HEK293 (cell line): ENCODE results near the gene NUP88.

Experiments used
- AEBP2 ChIP-seq: fragments of 450-650 bp; formaldehyde crosslinking; IDR thresholded peaks from 2 replicates; pipeline ENCODE4 v1.5.1; 2016; ENCODE audit warnings: missing biosample characterization, missing genetic modification characterization, borderline replicate concordance
- BCL6B ChIP-seq: fragments of 450-650 bp; formaldehyde crosslinking; IDR thresholded peaks from 2 replicates; pipeline ENCODE4 v1.5.1; 2017; ENCODE audit warnings: missing biosample characterization, missing genetic modification characterization
- EGR2 ChIP-seq: fragments of 450-650 bp; formaldehyde crosslinking; IDR thresholded peaks from 2 replicates; pipeline ENCODE4 v1.5.1; 2016; ENCODE audit warnings: low read depth, missing biosample characterization, missing genetic modification characterization
- FEZF1 ChIP-seq: fragments of 450-650 bp; formaldehyde crosslinking; IDR thresholded peaks from 2 replicates; pipeline ENCODE4 v1.5.1; 2016; ENCODE audit warnings: missing biosample characterization, missing genetic modification characterization
- GFI1B ChIP-seq: fragments of 450-650 bp; formaldehyde crosslinking; IDR thresholded peaks from 2 replicates; pipeline ENCODE4 v1.5.1; 2016; ENCODE audit warnings: missing biosample characterization, missing genetic modification characterization
- KLF17 ChIP-seq: fragments of 450-650 bp; formaldehyde crosslinking; IDR thresholded peaks from 2 replicates; pipeline ENCODE4 v1.5.1; 2016; ENCODE audit warnings: missing biosample characterization, missing genetic modification characterization
- MZF1 ChIP-seq: fragments of 450-650 bp; formaldehyde crosslinking; IDR thresholded peaks from 2 replicates; pipeline ENCODE4 v1.5.1; 2017; ENCODE audit warnings: missing biosample characterization, missing genetic modification characterization, borderline replicate concordance
- OSR2 ChIP-seq: fragments of 450-650 bp; formaldehyde crosslinking; IDR thresholded peaks from 2 replicates; pipeline ENCODE4 v1.5.1; 2016; ENCODE audit warnings: missing biosample characterization, missing genetic modification characterization
- PRDM6 ChIP-seq: fragments of 450-650 bp; formaldehyde crosslinking; IDR thresholded peaks from 2 replicates; pipeline ENCODE4 v1.5.1; 2017; ENCODE audit warnings: missing biosample characterization, missing genetic modification characterization
- SALL2 ChIP-seq: fragments of 450-650 bp; formaldehyde crosslinking; IDR thresholded peaks from 2 replicates; pipeline ENCODE4 v1.5.0; 2017; ENCODE audit warnings: missing biosample characterization, mild to moderate bottlenecking, missing genetic modification characterization, borderline replicate concordance
- SP7 ChIP-seq: fragments of 450-650 bp; formaldehyde crosslinking; IDR thresholded peaks from 2 replicates; pipeline ENCODE4 v1.5.1; 2016; ENCODE audit warnings: missing biosample characterization, missing genetic modification characterization
- TRIM28 ChIP-seq: IDR thresholded peaks from 2 replicates; pipeline ENCODE4 v1.6.1; 2011; ENCODE audit warnings: low read length, control low read depth, borderline replicate concordance
- ZBTB17 ChIP-seq: fragments of 450-650 bp; formaldehyde crosslinking; IDR thresholded peaks from 2 replicates; pipeline ENCODE4 v1.5.1; 2016; ENCODE audit warnings: missing biosample characterization, missing genetic modification characterization
- ZBTB48 ChIP-seq: fragments of 450-650 bp; formaldehyde crosslinking; IDR thresholded peaks from 2 replicates; pipeline ENCODE4 v1.5.1; 2016; ENCODE audit warnings: missing biosample characterization, missing genetic modification characterization
- ZFP3 ChIP-seq: fragments of 450-650 bp; formaldehyde crosslinking; IDR thresholded peaks from 2 replicates; pipeline ENCODE4 v1.5.1; 2016; ENCODE audit warnings: low read depth, missing biosample characterization, missing genetic modification characterization
- ZFP41 ChIP-seq: fragments of 450-650 bp; formaldehyde crosslinking; IDR thresholded peaks from 2 replicates; pipeline ENCODE4 v1.5.1; 2016; ENCODE audit warnings: missing biosample characterization, missing genetic modification characterization, borderline replicate concordance
- ZNF10 ChIP-seq: fragments of 450-650 bp; formaldehyde crosslinking; IDR thresholded peaks from 2 replicates; pipeline ENCODE4 v1.5.1; 2017; ENCODE audit warnings: missing biosample characterization, missing genetic modification characterization
- ZNF133 ChIP-seq: fragments of 450-650 bp; formaldehyde crosslinking; IDR thresholded peaks from 2 replicates; pipeline ENCODE4 v1.5.1; 2016; ENCODE audit warnings: missing biosample characterization, missing genetic modification characterization
- ZNF16 ChIP-seq: fragments of 450-650 bp; formaldehyde crosslinking; IDR thresholded peaks from 2 replicates; pipeline ENCODE4 v1.5.1; 2016; ENCODE audit warnings: low read depth, missing biosample characterization, missing genetic modification characterization
- ZNF24 ChIP-seq: fragments of 450-650 bp; formaldehyde crosslinking; IDR thresholded peaks from 2 replicates; pipeline ENCODE4 v1.5.1; 2016; ENCODE audit warnings: missing biosample characterization, missing genetic modification characterization
- ZNF274 ChIP-seq, 2 experiments: fragments of 200-500 bp in 1 of 2; fragments of 450-650 bp in 1 of 2; sonication (Bioruptor generic) in 1 of 2; formaldehyde crosslinking in 1 of 2; IDR thresholded peaks; 2 replicates each; pipeline versions ENCODE4 v1.5.1 to v1.6.1; 2014 to 2016; ENCODE audit warnings: borderline replicate concordance in 1 of 2, inconsistent platforms in 1 of 2, low read length in 1 of 2, missing biosample characterization in 1 of 2, missing genetic modification characterization in 1 of 2
- ZNF280D ChIP-seq: fragments of 450-650 bp; formaldehyde crosslinking; IDR thresholded peaks from 2 replicates; pipeline ENCODE4 v1.5.1; 2016; ENCODE audit warnings: missing biosample characterization, missing genetic modification characterization
- ZNF366 ChIP-seq: fragments of 450-650 bp; formaldehyde crosslinking; conservative IDR thresholded peaks from 2 replicates; pipeline ENCODE4 v1.5.1; 2016; ENCODE audit warnings: missing biosample characterization, missing genetic modification characterization
- ZNF398 ChIP-seq: fragments of 450-650 bp; formaldehyde crosslinking; IDR thresholded peaks from 2 replicates; pipeline ENCODE4 v1.5.1; 2017; ENCODE audit warnings: missing biosample characterization, missing genetic modification characterization
- ZNF48 ChIP-seq: fragments of 450-650 bp; formaldehyde crosslinking; IDR thresholded peaks from 2 replicates; pipeline ENCODE4 v1.5.1; 2016; ENCODE audit warnings: missing biosample characterization, missing genetic modification characterization
- ZNF585B ChIP-seq: fragments of 450-650 bp; formaldehyde crosslinking; IDR thresholded peaks from 2 replicates; pipeline ENCODE4 v1.5.1; 2016; ENCODE audit warnings: missing biosample characterization, missing genetic modification characterization
- ZNF768 ChIP-seq: fragments of 450-650 bp; formaldehyde crosslinking; IDR thresholded peaks from 2 replicates; pipeline ENCODE4 v1.5.1; 2018; ENCODE audit warnings: missing biosample characterization, mild to moderate bottlenecking, missing genetic modification characterization
- TF ChIP-seq, protein P1 (sequence below): sonication (generic); formaldehyde crosslinking; IDR thresholded peaks from 2 replicates; pipeline ENCODE4 v1.8.1; 2022; ENCODE audit warnings: mild to moderate bottlenecking, moderate library complexity, missing genetic modification reagents

Gene NUP88

GRCh38 chr17:5419356-5419958 lies at the start of gene NUP88 (continued):
- no peak for TF ChIP-seq TRIM28
- TF ChIP-seq, protein P1, sequence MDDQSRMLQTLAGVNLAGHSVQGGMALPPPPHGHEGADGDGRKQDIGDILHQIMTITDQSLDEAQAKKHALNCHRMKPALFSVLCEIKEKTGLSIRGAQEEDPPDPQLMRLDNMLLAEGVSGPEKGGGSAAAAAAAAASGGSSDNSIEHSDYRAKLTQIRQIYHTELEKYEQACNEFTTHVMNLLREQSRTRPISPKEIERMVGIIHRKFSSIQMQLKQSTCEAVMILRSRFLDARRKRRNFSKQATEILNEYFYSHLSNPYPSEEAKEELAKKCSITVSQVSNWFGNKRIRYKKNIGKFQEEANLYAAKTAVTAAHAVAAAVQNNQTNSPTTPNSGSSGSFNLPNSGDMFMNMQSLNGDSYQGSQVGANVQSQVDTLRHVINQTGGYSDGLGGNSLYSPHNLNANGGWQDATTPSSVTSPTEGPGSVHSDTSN (CRISPR knock-in tag) = peak; percentile 72; the same call in 1 of the 2 replicates
- TF ChIP-seq ZNF24 (tag by site-specific recombination) = no peak
- TF ChIP-seq OSR2 (tag by site-specific recombination) = no peak
- TF ChIP-seq ZNF133 (tag by site-specific recombination) = no peak
- no peak for TF ChIP-seq ZNF48 (tag by site-specific recombination)
- no peak for TF ChIP-seq ZNF16 (tag by site-specific recombination)
- no peak for TF ChIP-seq MZF1 (tag by site-specific recombination)
- TF ChIP-seq ZNF280D (tag by site-specific recombination) = peak; percentile 54; the same call in 1 of the 2 replicates
- TF ChIP-seq ZFP3 (tag by site-specific recombination) = no peak
- no peak for TF ChIP-seq ZNF274 (IDR thresholded peaks at IDR 0.05; ENCODE audit: low read length)
- no peak for TF ChIP-seq ZNF274 (tag by site-specific recombination; IDR thresholded peaks at IDR 0.05; ENCODE audit: borderline replicate concordance)
- no peak for TF ChIP-seq ZNF10 (tag by site-specific recombination)
- 0 out of 2 replicates have a peak, but pooled peaks have one; percentile 8 for TF ChIP-seq ZNF585B (tag by site-specific recombination)
- TF ChIP-seq BCL6B = no peak
- no peak for TF ChIP-seq AEBP2 (tag by site-specific recombination)
- TF ChIP-seq GFI1B (tag by site-specific recombination) = no peak
- peak; percentile 76 for TF ChIP-seq FEZF1 (tag by site-specific recombination)
- TF ChIP-seq SP7 (tag by site-specific recombination) = no peak; the same call in 1 of the 2 replicates
- TF ChIP-seq ZNF398 = no peak
- TF ChIP-seq KLF17 (tag by site-specific recombination) = peak; percentile 37; the same call in 1 of the 2 replicates
- no peak for TF ChIP-seq ZNF366
- no peak for TF ChIP-seq ZNF768 (tag by site-specific recombination)
- no peak for TF ChIP-seq SALL2 (tag by site-specific recombination)
- no peak for TF ChIP-seq ZFP41
- no peak for TF ChIP-seq EGR2 (tag by site-specific recombination)
- TF ChIP-seq PRDM6 (tag by site-specific recombination) = no peak
- TF ChIP-seq ZBTB48 (tag by site-specific recombination) = no peak
- 0 out of 2 replicates have a peak, but pooled peaks have one; percentile 4 for TF ChIP-seq ZBTB17 (tag by site-specific recombination)
